K562 (cell line): Measurements from ENCODE around the gene MICALL2. TPM values are rescaled to one million over a fixed set of nuclear protein-coding genes. Genes with fewer than 3 reads are reported as not detected.

Experiments
- CREM ChIP-seq: IDR thresholded peaks from 2 replicates; pipeline ENCODE4 v1.6.1; 2014; ENCODE audit warnings: antibody characterized with exemption, low read depth
- CXXC5 ChIP-seq: fragments of 250-450 bp; sonication (Bioruptor Pico); IDR thresholded peaks from 2 replicates; pipeline ENCODE4 v1.8.0; 2022; ENCODE audit warnings: inconsistent platforms, mild to moderate bottlenecking, moderate library complexity
- E2F6 ChIP-seq, 2 experiments: IDR thresholded peaks; 2 replicates each; pipeline ENCODE4 v1.6.1; 2011; ENCODE audit warnings: borderline replicate concordance in 1 of 2, control low read depth in 1 of 2, low read depth in 1 of 2, low read length in 1 of 2, mild to moderate bottlenecking in 1 of 2, mixed read lengths in 1 of 2, moderate library complexity in 1 of 2; ENCODE audit not compliant: insufficient read depth in 1 of 2, insufficient read length in 1 of 2, poor library complexity in 1 of 2, severe bottlenecking in 1 of 2; ENCODE audit errors: extremely low read depth in 1 of 2
- ETS1 ChIP-seq: conservative IDR thresholded peaks from 2 replicates; pipeline ENCODE4 v1.6.1; 2011; ENCODE audit warnings: low read depth, mild to moderate bottlenecking, low read length; ENCODE audit not compliant: control insufficient read depth
- FIP1L1 ChIP-seq: fragments of 200-400 bp; formaldehyde crosslinking; IDR thresholded peaks from 2 replicates; pipeline ENCODE4 v1.6.1; 2018; ENCODE audit warnings: mild to moderate bottlenecking, low read depth, low read length; ENCODE audit not compliant: poor library complexity, severe bottlenecking
- FOSL1 ChIP-seq: fragments of 200-800 bp; sonication (Bioruptor generic); conservative IDR thresholded peaks from 2 replicates; pipeline ENCODE4 v1.6.1; 2016; ENCODE audit warnings: missing genetic modification characterization, missing compliant biosample characterization
- FOXP4 ChIP-seq: sonication (generic); formaldehyde crosslinking; IDR thresholded peaks from 2 replicates; pipeline ENCODE4 v1.8.0; 2022; ENCODE audit warnings: mild to moderate bottlenecking, missing genetic modification reagents, borderline replicate concordance
- HDAC1 ChIP-seq, 2 experiments: fragments of 450-650 bp; IDR thresholded peaks; 2 replicates each; pipeline ENCODE4 v1.6.1; 2016 to 2017; ENCODE audit warnings: inconsistent platforms in 1 of 2, mild to moderate bottlenecking in 1 of 2, moderate library complexity in 1 of 2
- HOMEZ ChIP-seq: fragments of 250-450 bp; sonication (Bioruptor Pico); IDR thresholded peaks from 2 replicates; pipeline ENCODE4 v1.4.0; 2020; ENCODE audit warnings: mild to moderate bottlenecking, moderate library complexity
- L3MBTL2 ChIP-seq: fragments of 450-650 bp; IDR thresholded peaks from 2 replicates; pipeline ENCODE4 v1.6.1; 2016; ENCODE audit warnings: mild to moderate bottlenecking, moderate library complexity
- MYNN ChIP-seq, 2 experiments: sonication (generic); formaldehyde crosslinking in 1 of 2; IDR thresholded peaks; 2 replicates each; pipeline versions ENCODE4 v1.5.0 to v1.6.1; 2016 to 2020; ENCODE audit warnings: antibody characterized with exemption in 1 of 2, missing genetic modification reagents in 1 of 2
- NBN ChIP-seq: fragments of 450-650 bp; IDR thresholded peaks from 2 replicates; pipeline ENCODE4 v1.6.1; 2016; ENCODE audit warnings: low read depth, mild to moderate bottlenecking
- NONO ChIP-seq, 2 experiments: fragments of 200-400 bp in 1 of 2; fragments of 450-650 bp in 1 of 2; formaldehyde crosslinking in 1 of 2; IDR thresholded peaks; 2 replicates each; pipeline ENCODE4 v1.6.1; 2017; ENCODE audit warnings: low read depth in 2 of 2, mild to moderate bottlenecking in 2 of 2, moderate library complexity in 2 of 2, low read length in 1 of 2
- PKNOX1 ChIP-seq: fragments of 450-650 bp; IDR thresholded peaks from 2 replicates; pipeline ENCODE4 v1.6.1; 2016
- RBM22 ChIP-seq: fragments of 200-400 bp; formaldehyde crosslinking; IDR thresholded peaks from 2 replicates; pipeline ENCODE4 v1.6.1; 2018; ENCODE audit warnings: low read length, low read depth; ENCODE audit not compliant: poor library complexity, severe bottlenecking
- SMAD1 ChIP-seq: fragments of 150-350 bp; IDR thresholded peaks from 2 replicates; pipeline ENCODE4 v1.6.1; 2014; ENCODE audit warnings: low read length, low read depth; ENCODE audit not compliant: partially characterized antibody
- SMC3 ChIP-seq: conservative IDR thresholded peaks from 2 replicates; pipeline ENCODE4 v1.6.1; 2011; ENCODE audit warnings: low read depth, low read length, improper control_type of control experiment; ENCODE audit not compliant: insufficient read depth
- USF2 ChIP-seq: sonication (generic); formaldehyde crosslinking; IDR thresholded peaks from 2 replicates; pipeline ENCODE4 v1.5.0; 2020; ENCODE audit warnings: missing genetic modification reagents
- polyA plus RNA-seq, 8 experiments: library from polyadenylated mRNA; depleted of rRNA in 4 of 8; stranded (reverse) in 5 of 8; unstranded in 3 of 8; fragments of >200 nt; fragmentation: Nextera tagmentation in 2 of 8; fragmentation: Illumina TruSeq in 1 of 8; extraction: Ambion mirVana in 2 of 8; extraction: Trizol in 1 of 8; gene quantifications; 2 replicates each; pipeline versions ENCODE4 v1.2.1 to v1.2.3, GENCODE V29; 2011 to 2014; ENCODE audit warnings: inconsistent platforms in 1 of 8, missing spikeins in 1 of 8
- total RNA-seq, 7 experiments: library from RNA; depleted of rRNA in 6 of 7; stranded (reverse); fragments of >200 nt in 6 of 7; fragmentation: Illumina TruSeq in 2 of 7; extraction: Trizol in 2 of 7; gene quantifications; 2 replicates each; pipeline versions ENCODE4 v1.2.1 to v1.2.3, GENCODE V29; 2011 to 2021; ENCODE audit warnings: low replicate concordance in 1 of 7

Gene MICALL2
- total and polyA plus RNA-seq, 9 of the 15 experiments (the other 6 are each of a cell fraction or from before 2014, with no cell fraction given) = 1.8 to 103 (median 17.0) TPM

- TF ChIP-seq FOXP4 (CRISPR knock-in tag) (peak; percentile 12; the same call in 1 of the 2 replicates), RBM22 (peak; percentile 22), USF2 (CRISPR knock-in tag) (peak; percentile 74), E2F6 (IDR thresholded peaks at IDR 0.05; ENCODE audit: borderline replicate concordance in 1 of 2, extremely low read depth in 1 of 2, insufficient read depth in 1 of 2, insufficient read length in 1 of 2, low read depth in 1 of 2, low read length in 1 of 2, poor library complexity in 1 of 2, severe bottlenecking in 1 of 2) (peak; percentile 92 to 95), NONO (IDR thresholded peaks at IDR 0.05; ENCODE audit: low read depth in 2 of 2, low read length in 1 of 2) (peak in 1 of 2 experiments; percentile 71; a peak in 1 of 4 replicates), MYNN (IDR thresholded peaks at IDR 0.05) (peak; percentile 73; the same call in 1 of the 2 replicates), MYNN (CRISPR knock-in tag; IDR thresholded peaks at IDR 0.05) (no peak), ETS1 (peak; percentile 53; the same call in 1 of the 2 replicates), PKNOX1 (no peak; the same call in 1 of the 2 replicates), CREM (peak; percentile 61), SMAD1 (no peak), FIP1L1 (no peak), SMC3 (peak; percentile 96), HDAC1 (IDR thresholded peaks at IDR 0.05) (peak in 1 of 2 experiments; percentile 62; a peak in 2 of 4 replicates), CXXC5 (CRISPR knock-in tag) (peak; percentile 59), L3MBTL2 (peak; percentile 79), FOSL1 (tag) (no peak), NBN (0 out of 2 replicates have a peak, but pooled peaks have one; percentile 33), HOMEZ (CRISPR knock-in tag) (no peak)
Observed at GRCh38 chr7:1473864-1474512, 14.7 kb upstream of the MICALL2 start (continued).
